ENCODE data around the gene RABAC1. TPM values are rescaled to one million over a fixed set of nuclear protein-coding genes. Genes with fewer than 3 reads are reported as not detected.

RABAC1 gene
- total and polyA plus RNA-seq, 7 donors = 48.9 to 131 (median 65.3) TPM

GRCh38 chr19:41997121-41997850, 38.2 kb upstream of the RABAC1 start:
- no peak overlapping the region for H3K4me3 ChIP-seq
- H3K27me3 ChIP-seq (ENCODE audit: insufficient read depth in 3 of 3, low read length in 2 of 3) = peaks cover 0 to 90% (median 42%) of the 10 kb centered on the region in 3 donors
- no peaks in the 10 kb centered on the region for H3K4me1 ChIP-seq
- no peaks in the 10 kb centered on the region for H3K9me3 ChIP-seq
- no peak for TF ChIP-seq CTCF (IDR thresholded peaks at IDR 0.05)
- 0 to 2% (median 1%) methylated on average over 26 to 35 of the region's 35 CpGs for WGBS, 3 donors
- ATAC-seq (peak in 3 of 4 donors; percentile 48 to 65 (median 53)), DNase-seq (peak in 1 of 2 donors; percentile 37)
- H3K27ac ChIP-seq = no peak overlapping the region
- intact Hi-C loops (cut with DNase I) = loop anchor here in 1 of 2 donors (5.0 kb wide), 1 partner anchor 40 kb away; no protein-coding TSS in a partner anchor
- H3K36me3 ChIP-seq (ENCODE audit: insufficient read depth in 1 of 2, low read depth in 1 of 2) = no peaks in the 10 kb centered on the region

GRCh38 chr19:41995959-41996797, 37.1 kb upstream of the RABAC1 start:
- Histone ChIP-seq H3K4me3 (no peak overlapping the region), H3K27ac (no peak overlapping the region), H3K9me3 (no peaks in the 10 kb centered on the region), H3K27me3 (ENCODE audit: insufficient read depth in 3 of 3, low read length in 2 of 3) (peaks cover 0 to 86% (median 41%) of the 10 kb centered on the region in 3 donors), H3K4me1 (no peaks in the 10 kb centered on the region), H3K36me3 (ENCODE audit: insufficient read depth in 1 of 2, low read depth in 1 of 2) (no peaks in the 10 kb centered on the region)
- no peak for TF ChIP-seq CTCF (IDR thresholded peaks at IDR 0.05)
- no peak for ATAC-seq
- WGBS, 3 donors = 32 to 37% (median 36%) methylated on average over 12 of the region's 12 CpGs
- DNase-seq = no peak
- intact Hi-C loops (cut with DNase I) = loop anchor here in 1 of 2 donors (5.0 kb wide), 1 partner anchor 41 kb away; no protein-coding TSS in a partner anchor

- DNase-seq (no peak), ATAC-seq (no peak)
- no peaks in the 10 kb centered on the region for H3K36me3 ChIP-seq (ENCODE audit: insufficient read depth in 1 of 2, low read depth in 1 of 2)
- no peak for TF ChIP-seq CTCF (IDR thresholded peaks at IDR 0.05)
- no peak overlapping the region for H3K27ac ChIP-seq
- no peaks in the 10 kb centered on the region for H3K4me1 ChIP-seq
- H3K9me3 ChIP-seq = no peaks in the 10 kb centered on the region
- no peak overlapping the region for H3K4me3 ChIP-seq
- 81 to 85% (median 82%) methylated on average over 19 of the region's 19 CpGs for WGBS, 3 donors
- intact Hi-C loops (cut with DNase I) = loop anchor here in 1 of 2 donors (5.0 kb wide), 1 partner anchor 42 kb away; no protein-coding TSS in a partner anchor
- peaks cover 0 to 83% (median 42%) of the 10 kb centered on the region in 3 donors for H3K27me3 ChIP-seq (ENCODE audit: insufficient read depth in 3 of 3, low read length in 2 of 3)
Observed at GRCh38 chr19:41994994-41995958, 36.2 kb upstream of the RABAC1 start.

DNA sequence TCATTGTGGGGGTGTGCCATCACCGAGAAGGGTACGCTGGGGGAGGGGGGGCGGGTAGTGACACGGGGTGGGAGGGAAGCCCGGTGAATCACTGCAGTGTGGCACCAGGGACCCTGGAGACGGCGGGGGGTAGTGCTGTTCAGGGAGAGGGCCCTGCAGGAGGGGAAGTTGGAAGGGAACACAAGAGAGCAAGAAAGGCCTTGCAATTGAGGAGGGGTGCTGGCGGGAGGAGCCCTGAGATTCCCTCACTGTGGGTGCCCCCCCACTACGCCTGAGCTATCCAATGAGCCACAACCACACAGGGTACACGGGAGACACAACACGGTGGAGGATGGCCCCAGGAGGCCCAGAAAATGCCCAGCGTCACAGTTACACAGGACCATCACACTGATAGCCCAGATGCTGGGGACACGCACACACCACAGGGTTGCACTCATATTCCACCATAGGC, 35.4 kb upstream of the RABAC1 start:
- TF ChIP-seq CTCF (IDR thresholded peaks at IDR 0.05) = no peak
- ATAC-seq = no peak
- Histone ChIP-seq H3K36me3 (ENCODE audit: insufficient read depth in 1 of 2, low read depth in 1 of 2) (no peaks in the 10 kb centered on the region), H3K27ac (no peak overlapping the region), H3K4me1 (no peaks in the 10 kb centered on the region), H3K27me3 (ENCODE audit: insufficient read depth in 3 of 3, low read length in 2 of 3) (peaks cover 0 to 82% (median 37%) of the 10 kb centered on the region in 3 donors), H3K4me3 (peak overlapping the region; percentile 63), H3K9me3 (no peaks in the 10 kb centered on the region)
- WGBS, 3 donors = 21 to 29% (median 27%) methylated on average over 9 to 13 of the region's 13 CpGs
- DNase-seq = no peak
- intact Hi-C loops (cut with DNase I) = no loop called here

Data from psoas muscle (tissue), 8 donors.